Measurements from ENCODE around the gene NSMCE3. TPM values are rescaled to one million over a fixed set of nuclear protein-coding genes. Genes with fewer than 3 reads are reported as not detected.

Gene NSMCE3
- total RNA-seq, result 17.8 and 18.3 TPM in 2 replicates

DNA sequence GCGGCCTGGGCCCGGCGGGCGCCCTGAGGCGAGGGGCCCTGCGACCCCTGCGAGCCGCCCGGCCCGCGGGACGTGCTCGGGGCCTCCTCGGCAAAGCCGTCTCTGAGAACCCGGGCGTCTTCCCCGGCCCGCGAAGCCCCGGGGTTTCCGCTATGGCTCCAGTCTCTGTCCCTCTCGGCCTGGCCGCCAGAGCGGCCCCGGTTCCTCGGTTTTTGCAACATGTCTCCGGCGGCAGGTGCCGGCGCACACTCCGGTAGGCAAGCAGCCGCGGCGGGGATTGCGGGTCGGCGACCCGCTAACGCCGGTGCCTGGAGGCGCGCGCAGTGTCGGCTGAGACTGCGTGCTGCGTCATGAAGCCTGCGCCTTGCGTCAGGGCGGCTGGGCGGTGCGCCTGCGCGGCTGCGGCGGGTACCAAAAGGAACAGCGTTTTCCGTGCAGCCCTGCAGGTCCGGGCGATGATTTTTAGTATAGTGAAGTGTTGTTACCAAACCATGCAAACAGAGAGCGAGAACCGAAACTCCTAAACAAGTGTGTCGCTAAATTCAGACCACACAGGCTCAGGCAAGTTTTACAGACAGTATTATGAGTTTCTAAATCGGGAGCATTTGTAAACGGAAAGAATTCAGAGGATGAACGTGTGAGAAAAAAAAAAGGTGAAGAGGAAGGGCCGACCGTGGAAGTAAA, at the start of gene NSMCE3:
Gene NSMCE3, minus strand, starts transcription at position 338 of the 684 bp plus-strand sequence. Its CDS starts 117 bp downstream, at position 221.
- H3K36me3 ChIP-seq (ENCODE audit: control insufficient read depth, insufficient read depth, low read length), result no peaks in the 10 kb centered on the region
- no peaks in the 10 kb centered on the region for H3K27me3 ChIP-seq (ENCODE audit: control insufficient read depth, insufficient read depth, low read length)
- peak within 1 kb of the TSS; percentile 78 for H3K4me3 ChIP-seq (ENCODE audit: low read depth, low read length)
- DNase-seq (ENCODE audit: low read depth), result peak; percentile 60
- TF ChIP-seq, protein P1, sequence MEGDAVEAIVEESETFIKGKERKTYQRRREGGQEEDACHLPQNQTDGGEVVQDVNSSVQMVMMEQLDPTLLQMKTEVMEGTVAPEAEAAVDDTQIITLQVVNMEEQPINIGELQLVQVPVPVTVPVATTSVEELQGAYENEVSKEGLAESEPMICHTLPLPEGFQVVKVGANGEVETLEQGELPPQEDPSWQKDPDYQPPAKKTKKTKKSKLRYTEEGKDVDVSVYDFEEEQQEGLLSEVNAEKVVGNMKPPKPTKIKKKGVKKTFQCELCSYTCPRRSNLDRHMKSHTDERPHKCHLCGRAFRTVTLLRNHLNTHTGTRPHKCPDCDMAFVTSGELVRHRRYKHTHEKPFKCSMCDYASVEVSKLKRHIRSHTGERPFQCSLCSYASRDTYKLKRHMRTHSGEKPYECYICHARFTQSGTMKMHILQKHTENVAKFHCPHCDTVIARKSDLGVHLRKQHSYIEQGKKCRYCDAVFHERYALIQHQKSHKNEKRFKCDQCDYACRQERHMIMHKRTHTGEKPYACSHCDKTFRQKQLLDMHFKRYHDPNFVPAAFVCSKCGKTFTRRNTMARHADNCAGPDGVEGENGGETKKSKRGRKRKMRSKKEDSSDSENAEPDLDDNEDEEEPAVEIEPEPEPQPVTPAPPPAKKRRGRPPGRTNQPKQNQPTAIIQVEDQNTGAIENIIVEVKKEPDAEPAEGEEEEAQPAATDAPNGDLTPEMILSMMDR (IDR thresholded peaks at IDR 0.05; ENCODE audit: insufficient read depth, low read length, poor library complexity, severe bottlenecking), result no peak

DNA sequence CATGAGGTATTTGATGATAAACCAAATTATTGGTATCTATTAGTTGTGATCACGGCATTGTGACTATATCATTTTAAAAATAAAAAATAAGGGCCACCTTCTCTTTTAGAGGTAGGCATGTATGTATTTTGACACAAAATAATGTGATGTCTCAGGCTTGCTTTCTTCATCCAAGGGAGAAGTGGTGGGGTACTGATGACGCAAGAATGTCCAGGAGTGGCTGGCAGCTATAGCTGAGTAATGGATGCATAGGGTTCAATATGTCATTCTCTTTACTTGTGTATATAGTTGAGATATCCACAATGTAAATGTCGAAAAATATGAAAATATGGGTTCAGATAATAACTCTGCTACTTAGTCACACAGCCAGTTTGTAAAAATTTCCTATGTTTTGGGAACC, 46.8 kb upstream of the NSMCE3 start:
- TF ChIP-seq, protein P1 (IDR thresholded peaks at IDR 0.05; ENCODE audit: insufficient read depth, low read length, poor library complexity, severe bottlenecking), result no peak
- Histone ChIP-seq H3K36me3 (ENCODE audit: control insufficient read depth, insufficient read depth, low read length) (no peaks in the 10 kb centered on the region), H3K27me3 (ENCODE audit: control insufficient read depth, insufficient read depth, low read length) (no peaks in the 10 kb centered on the region), H3K4me3 (ENCODE audit: low read depth, low read length) (no peak overlapping the region)
- DNase-seq (ENCODE audit: low read depth), result no peak

DNA sequence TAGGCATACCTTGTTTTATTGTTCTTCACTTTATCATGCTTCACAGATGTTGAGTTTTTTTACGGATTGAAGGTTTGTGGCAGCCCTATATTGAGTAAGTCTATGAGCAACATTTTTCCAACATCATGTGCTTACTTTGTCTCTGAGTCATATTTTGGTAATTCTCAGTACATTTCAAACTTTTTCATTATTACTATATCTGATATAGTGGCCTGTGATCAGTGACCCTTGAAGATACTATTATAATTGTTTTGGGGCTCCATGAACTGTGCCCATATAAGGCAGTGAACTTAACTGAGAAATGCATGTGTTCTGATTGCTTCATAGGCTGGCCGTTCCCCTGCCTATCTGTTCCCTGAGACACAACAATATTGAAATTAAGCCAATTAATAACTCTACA, 42.8 kb upstream of the NSMCE3 start:
- H3K36me3 ChIP-seq (ENCODE audit: control insufficient read depth, insufficient read depth, low read length), result no peaks in the 10 kb centered on the region
- peak; percentile 44 for DNase-seq (ENCODE audit: low read depth)
- TF ChIP-seq, protein P1 (IDR thresholded peaks at IDR 0.05; ENCODE audit: insufficient read depth, low read length, poor library complexity, severe bottlenecking), result no peak
- H3K4me3 ChIP-seq (ENCODE audit: low read depth, low read length), result no peak overlapping the region
- H3K27me3 ChIP-seq (ENCODE audit: control insufficient read depth, insufficient read depth, low read length), result no peaks in the 10 kb centered on the region

DNA sequence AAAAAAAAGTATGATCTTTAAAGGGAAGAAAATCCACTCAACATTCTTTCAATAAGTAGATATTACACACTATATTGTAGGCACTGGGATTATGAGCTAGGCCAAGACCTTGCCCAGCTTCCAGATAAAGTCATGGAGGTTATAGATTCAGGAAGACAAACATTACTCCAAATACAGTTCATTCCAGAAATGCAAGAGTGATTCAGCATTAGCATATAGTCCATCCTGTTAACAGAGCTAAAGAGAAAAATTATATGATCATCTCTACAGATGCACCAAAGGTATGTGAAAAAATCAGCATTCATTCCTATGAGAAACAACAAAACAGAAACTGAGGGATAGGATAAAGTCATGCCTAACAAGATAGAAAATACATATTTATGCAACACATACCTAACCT, 42.1 kb upstream of the NSMCE3 start:
- no peak for DNase-seq (ENCODE audit: low read depth)
- TF ChIP-seq, protein P1 (IDR thresholded peaks at IDR 0.05; ENCODE audit: insufficient read depth, low read length, poor library complexity, severe bottlenecking), result no peak
- no peaks in the 10 kb centered on the region for H3K27me3 ChIP-seq (ENCODE audit: control insufficient read depth, insufficient read depth, low read length)
- H3K36me3 ChIP-seq (ENCODE audit: control insufficient read depth, insufficient read depth, low read length), result no peaks in the 10 kb centered on the region
- no peak overlapping the region for H3K4me3 ChIP-seq (ENCODE audit: low read depth, low read length)

DNA sequence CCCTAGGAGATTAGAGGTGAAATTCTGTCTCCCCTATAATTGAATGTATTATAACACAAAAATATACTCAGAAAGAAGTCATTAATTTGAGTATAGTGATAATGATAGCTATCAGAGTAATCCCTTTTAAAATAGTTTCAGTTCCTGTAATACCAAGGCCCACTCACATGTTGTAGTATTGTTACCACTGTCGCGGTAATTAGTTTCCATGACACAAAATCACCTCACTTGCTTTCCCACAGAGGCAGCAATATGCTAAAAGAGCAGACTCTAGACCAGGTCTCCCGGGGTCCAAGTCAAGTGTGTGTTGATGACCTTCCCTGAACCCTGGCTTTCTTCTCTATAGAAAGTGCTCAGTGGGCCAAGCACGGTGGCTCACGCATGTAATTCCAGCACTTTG, 39.5 kb upstream of the NSMCE3 start:
- Histone ChIP-seq H3K27me3 (ENCODE audit: control insufficient read depth, insufficient read depth, low read length) (no peaks in the 10 kb centered on the region), H3K36me3 (ENCODE audit: control insufficient read depth, insufficient read depth, low read length) (no peaks in the 10 kb centered on the region), H3K4me3 (ENCODE audit: low read depth, low read length) (no peak overlapping the region)
- DNase-seq (ENCODE audit: low read depth), result no peak
- TF ChIP-seq, protein P1 (IDR thresholded peaks at IDR 0.05; ENCODE audit: insufficient read depth, low read length, poor library complexity, severe bottlenecking), result no peak

DNA sequence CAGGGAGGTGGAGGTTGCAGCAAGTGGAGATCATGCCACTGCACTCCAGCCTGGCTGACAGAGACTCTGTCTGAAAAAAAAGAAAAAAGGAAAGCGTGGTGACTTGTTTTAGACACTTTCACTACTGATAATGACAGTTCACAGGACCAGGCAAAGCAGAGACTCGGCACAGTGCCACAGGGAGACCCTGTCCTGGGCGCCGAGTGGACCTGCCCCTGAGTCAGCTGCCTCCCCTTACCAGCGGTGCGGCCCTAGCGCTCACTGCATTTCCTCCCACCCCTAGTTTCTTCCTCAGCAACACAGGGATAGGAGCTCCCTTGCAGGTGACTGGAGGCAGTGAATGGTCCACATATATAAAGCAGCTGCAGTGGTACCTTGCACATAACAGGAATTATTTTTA, 38.7 kb upstream of the NSMCE3 start:
- Histone ChIP-seq H3K27me3 (ENCODE audit: control insufficient read depth, insufficient read depth, low read length) (no peaks in the 10 kb centered on the region), H3K4me3 (ENCODE audit: low read depth, low read length) (no peak overlapping the region), H3K36me3 (ENCODE audit: control insufficient read depth, insufficient read depth, low read length) (no peaks in the 10 kb centered on the region)
- TF ChIP-seq, protein P1 (IDR thresholded peaks at IDR 0.05; ENCODE audit: insufficient read depth, low read length, poor library complexity, severe bottlenecking), result no peak
- no peak for DNase-seq (ENCODE audit: low read depth)

Data from kidney epithelial cell (primary cell).